ENCODE data around the gene ASB5.

The ASB5 gene

GRCh38 chr4:176261018-176261417 lies 8.0 kb downstream of the ASB5 start:
- TF ChIP-seq GATA2 (IDR thresholded peaks at IDR 0.05; ENCODE audit: low read depth, low read length) (no peak), GATA3 (IDR thresholded peaks at IDR 0.05; ENCODE audit: low read depth, low read length) (no peak)

DNA sequence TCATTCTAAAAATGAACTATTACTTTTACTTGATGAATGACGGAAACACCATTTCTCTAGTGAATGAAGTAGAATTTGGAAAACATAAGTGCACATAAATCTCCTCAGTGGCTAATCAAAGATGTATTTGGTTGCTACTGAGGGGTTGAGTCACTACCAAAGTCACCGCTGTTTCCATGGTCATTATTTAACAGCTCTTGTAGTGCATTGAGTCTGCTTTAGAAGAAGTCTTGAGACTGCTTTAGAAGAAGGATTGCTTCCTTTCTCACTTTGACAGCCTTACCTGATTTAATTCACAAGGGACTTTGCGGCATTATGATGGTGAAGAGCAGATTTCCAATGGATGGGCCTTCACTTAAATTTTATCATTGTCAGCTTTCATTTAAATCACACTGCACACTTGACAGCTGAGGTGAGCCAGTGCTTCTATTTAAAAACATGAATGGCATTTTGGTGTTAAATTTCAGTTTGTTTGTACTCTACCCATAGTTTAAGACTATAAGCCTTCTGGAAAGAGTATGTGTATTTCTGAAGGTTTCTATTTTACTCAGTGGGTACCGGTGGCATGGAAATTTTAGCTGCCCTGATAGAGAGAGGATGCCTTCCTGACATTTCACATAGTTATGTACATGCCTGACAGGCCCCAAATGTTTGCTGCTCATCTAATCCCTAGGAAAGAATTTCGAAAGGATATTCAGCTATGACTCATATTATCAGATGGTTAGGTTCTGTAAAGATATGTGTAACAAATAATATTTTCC lies 9.5 kb downstream of the ASB5 start:
- TF ChIP-seq GATA3 (IDR thresholded peaks at IDR 0.05; ENCODE audit: low read depth, low read length) (no peak), GATA2 (IDR thresholded peaks at IDR 0.05; ENCODE audit: low read depth, low read length) (no peak)

GRCh38 chr4:176258135-176258534 lies 10.9 kb downstream of the ASB5 start:
- TF ChIP-seq GATA3 (IDR thresholded peaks at IDR 0.05; ENCODE audit: low read depth, low read length) (no peak), GATA2 (IDR thresholded peaks at IDR 0.05; ENCODE audit: low read depth, low read length) (no peak)

DNA sequence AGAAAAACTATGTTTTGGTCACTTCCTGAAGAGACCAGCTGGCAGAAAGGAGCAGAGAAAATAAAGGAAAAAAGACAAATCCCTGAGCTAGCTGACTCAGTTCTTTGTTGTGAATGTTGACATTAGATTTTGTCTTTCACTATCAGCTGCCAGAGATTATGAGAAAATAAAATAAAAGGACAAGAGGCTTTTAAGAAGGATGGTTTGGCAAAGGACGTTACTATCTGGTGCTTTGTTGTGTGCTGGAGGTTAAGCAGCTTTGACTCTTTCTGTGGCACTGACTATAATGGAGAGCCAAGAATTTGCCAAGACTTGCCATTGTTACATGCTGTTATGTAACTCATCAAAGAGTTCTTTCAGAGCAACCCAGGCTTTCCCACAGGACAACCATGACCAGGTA lies 12.1 kb downstream of the ASB5 start:
- TF ChIP-seq GATA2 (IDR thresholded peaks at IDR 0.05; ENCODE audit: low read depth, low read length) = no peak
- TF ChIP-seq GATA3 (IDR thresholded peaks at IDR 0.05; ENCODE audit: low read depth, low read length) = no peak

GRCh38 chr4:176242764-176243347 lies 26.2 kb downstream of the ASB5 start:
- TF ChIP-seq GATA2 (IDR thresholded peaks at IDR 0.05; ENCODE audit: low read depth, low read length) (no peak), GATA3 (IDR thresholded peaks at IDR 0.05; ENCODE audit: low read depth, low read length) (no peak)

DNA sequence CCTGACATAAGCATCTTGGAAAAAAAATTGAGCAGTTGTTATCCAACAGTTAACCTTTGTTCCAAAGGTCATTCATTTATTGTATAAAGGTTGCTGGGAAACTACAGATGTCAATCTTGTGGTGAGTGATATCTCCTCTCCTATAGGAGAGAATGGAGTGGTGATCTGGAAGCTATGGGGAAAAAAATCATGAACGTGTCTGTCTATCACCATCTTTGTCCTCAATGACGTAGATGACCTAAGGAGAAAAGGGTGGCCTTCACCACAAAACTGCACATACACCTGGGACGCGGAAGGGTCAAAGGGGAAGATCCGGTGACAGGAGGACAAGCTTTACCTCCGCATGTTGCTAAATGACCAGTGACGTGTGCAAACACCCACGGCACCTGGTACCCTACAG lies 27.3 kb downstream of the ASB5 start:
- no peak for TF ChIP-seq GATA2 (IDR thresholded peaks at IDR 0.05; ENCODE audit: low read depth, low read length)
- no peak for TF ChIP-seq GATA3 (IDR thresholded peaks at IDR 0.05; ENCODE audit: low read depth, low read length)

GRCh38 chr4:176238826-176239225 lies 30.2 kb downstream of the ASB5 start:
- TF ChIP-seq GATA2 (IDR thresholded peaks at IDR 0.05; ENCODE audit: low read depth, low read length) (no peak), GATA3 (IDR thresholded peaks at IDR 0.05; ENCODE audit: low read depth, low read length) (no peak)

GRCh38 chr4:176238157-176238610 lies 30.8 kb downstream of the ASB5 start:
- no peak for TF ChIP-seq GATA3 (IDR thresholded peaks at IDR 0.05; ENCODE audit: low read depth, low read length)
- no peak for TF ChIP-seq GATA2 (IDR thresholded peaks at IDR 0.05; ENCODE audit: low read depth, low read length)

DNA sequence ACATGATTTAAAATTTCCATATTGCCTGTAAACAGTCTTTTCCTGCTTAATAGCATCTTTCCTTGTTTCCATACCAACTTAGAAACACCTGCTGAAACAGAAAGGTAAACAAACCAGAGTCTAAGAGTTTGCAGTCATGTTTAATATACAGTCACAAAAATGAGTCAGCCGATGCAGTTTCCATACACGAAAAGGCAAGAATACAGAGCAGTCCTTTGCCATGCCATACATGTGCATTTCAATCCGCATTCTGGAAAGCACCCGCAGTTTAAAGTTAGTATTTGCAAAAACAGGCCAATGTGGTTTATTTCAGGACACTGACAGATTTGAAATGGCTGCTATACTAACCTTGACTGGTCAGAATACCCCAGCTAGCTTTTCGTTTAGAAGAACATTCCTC lies 32.1 kb downstream of the ASB5 start:
- TF ChIP-seq GATA2 (IDR thresholded peaks at IDR 0.05; ENCODE audit: low read depth, low read length) (no peak), GATA3 (IDR thresholded peaks at IDR 0.05; ENCODE audit: low read depth, low read length) (no peak)

GRCh38 chr4:176230836-176231235 lies 38.2 kb downstream of the ASB5 start:
- TF ChIP-seq GATA3 (IDR thresholded peaks at IDR 0.05; ENCODE audit: low read depth, low read length) (no peak), GATA2 (IDR thresholded peaks at IDR 0.05; ENCODE audit: low read depth, low read length) (no peak)

DNA sequence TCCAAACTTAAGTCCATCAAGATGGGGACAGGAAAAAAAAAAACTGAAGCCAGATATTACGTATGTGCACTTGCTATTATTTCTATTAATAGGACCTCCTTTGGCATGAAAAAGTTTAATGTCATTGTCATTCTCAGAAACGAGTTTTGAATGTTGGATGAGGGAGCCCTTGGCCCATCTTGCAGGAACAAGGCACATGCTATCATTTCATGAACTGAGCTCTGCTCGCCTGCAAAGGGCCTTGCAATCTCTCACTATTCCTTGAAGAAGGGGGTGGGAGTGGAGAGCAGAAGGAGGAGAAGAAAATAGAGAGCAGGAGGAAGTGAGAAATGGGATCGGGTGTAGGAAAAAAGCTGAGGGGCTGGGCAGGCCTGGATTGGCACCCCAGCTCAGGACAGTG lies 39.4 kb downstream of the ASB5 start:
- no peak for TF ChIP-seq GATA3 (IDR thresholded peaks at IDR 0.05; ENCODE audit: low read depth, low read length)
- no peak for TF ChIP-seq GATA2 (IDR thresholded peaks at IDR 0.05; ENCODE audit: low read depth, low read length)

DNA sequence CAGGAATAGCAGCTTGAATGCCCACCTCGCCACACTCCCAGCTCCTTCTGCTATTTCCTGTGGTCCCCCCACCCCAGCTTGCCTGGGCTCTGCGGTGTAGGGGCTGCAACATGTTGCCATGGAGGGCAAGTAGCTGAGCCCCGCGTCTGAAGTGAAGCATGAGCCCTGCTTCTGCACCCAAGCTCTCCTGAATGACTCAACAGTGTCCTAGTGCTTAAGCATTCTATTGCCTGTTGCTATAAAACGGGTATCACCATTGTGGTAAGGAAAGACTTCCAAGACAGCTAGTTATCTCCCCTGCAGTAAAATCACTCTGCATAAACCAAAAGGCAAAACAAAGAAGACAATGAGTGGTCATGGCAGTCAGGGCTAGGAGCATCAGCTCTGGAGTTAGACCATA lies 42.3 kb downstream of the ASB5 start:
- TF ChIP-seq GATA3 (IDR thresholded peaks at IDR 0.05; ENCODE audit: low read depth, low read length) (no peak), GATA2 (IDR thresholded peaks at IDR 0.05; ENCODE audit: low read depth, low read length) (no peak)

GRCh38 chr4:176223561-176223960 lies 45.5 kb downstream of the ASB5 start:
- TF ChIP-seq GATA2 (IDR thresholded peaks at IDR 0.05; ENCODE audit: low read depth, low read length) = no peak
- TF ChIP-seq GATA3 (IDR thresholded peaks at IDR 0.05; ENCODE audit: low read depth, low read length) = no peak

DNA sequence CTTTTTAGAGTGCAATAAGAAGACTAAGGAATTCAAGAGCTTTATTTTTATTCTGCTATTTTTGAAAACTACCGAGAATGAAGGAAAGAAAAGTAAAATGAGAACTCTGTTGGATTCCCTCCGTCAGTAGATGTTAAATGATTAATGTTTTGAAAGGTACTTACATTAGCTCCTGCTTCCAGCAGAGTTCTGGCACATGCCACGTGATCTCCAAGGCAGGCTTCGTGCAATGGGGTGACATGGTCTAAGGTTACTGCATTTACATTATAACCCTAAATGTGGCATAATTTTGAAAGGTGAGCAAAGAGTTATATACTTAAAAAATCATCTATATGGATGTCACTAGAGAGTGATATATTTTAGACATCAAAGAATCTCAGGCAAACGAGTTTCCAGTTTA lies 46.9 kb downstream of the ASB5 start:
- TF ChIP-seq GATA2 (IDR thresholded peaks at IDR 0.05; ENCODE audit: low read depth, low read length) = no peak
- no peak for TF ChIP-seq GATA3 (IDR thresholded peaks at IDR 0.05; ENCODE audit: low read depth, low read length)

GRCh38 chr4:176217510-176217909 lies 51.5 kb downstream of the ASB5 start:
- no peak for TF ChIP-seq GATA2 (IDR thresholded peaks at IDR 0.05; ENCODE audit: low read depth, low read length)
- no peak for TF ChIP-seq GATA3 (IDR thresholded peaks at IDR 0.05; ENCODE audit: low read depth, low read length)
